Loucy (cell line): ENCODE measurements around the gene GABBR2.

Experiments
- EZH2phosphoT487 ChIP-seq: fragments of 200-600 bp; IDR thresholded peaks from 2 replicates; pipeline ENCODE4 v1.6.1; 2018; ENCODE audit warnings: antibody characterized with exemption, mild to moderate bottlenecking, moderate library complexity, borderline replicate concordance
- TF ChIP-seq, protein P1 (sequence below): fragments of 200-600 bp; sonication (generic); conservative IDR thresholded peaks from 2 replicates; pipeline ENCODE4 v1.5.1; 2014; ENCODE audit warnings: mild to moderate bottlenecking, antibody characterized with exemption, low read length

DNA sequence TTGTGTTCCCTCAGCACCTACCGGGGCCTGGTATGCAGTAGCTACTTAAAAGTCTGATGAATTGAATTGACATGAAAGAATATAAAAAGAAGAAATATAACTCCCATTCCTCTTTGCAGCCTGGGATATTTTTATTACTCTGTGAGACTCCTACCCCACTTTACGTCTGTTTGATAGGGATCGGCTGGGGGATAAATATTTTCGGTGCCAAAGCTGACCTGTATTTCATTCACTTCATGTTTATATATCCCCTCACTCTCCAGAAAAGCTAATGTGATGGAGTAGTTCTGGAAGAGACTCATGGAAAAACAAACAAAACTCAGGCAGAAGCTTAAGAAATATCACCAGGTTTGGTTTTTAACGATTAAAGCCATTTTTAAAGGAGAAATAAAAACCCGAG lies 345.1 kb downstream of the GABBR2 start:
- TF ChIP-seq, protein P1, sequence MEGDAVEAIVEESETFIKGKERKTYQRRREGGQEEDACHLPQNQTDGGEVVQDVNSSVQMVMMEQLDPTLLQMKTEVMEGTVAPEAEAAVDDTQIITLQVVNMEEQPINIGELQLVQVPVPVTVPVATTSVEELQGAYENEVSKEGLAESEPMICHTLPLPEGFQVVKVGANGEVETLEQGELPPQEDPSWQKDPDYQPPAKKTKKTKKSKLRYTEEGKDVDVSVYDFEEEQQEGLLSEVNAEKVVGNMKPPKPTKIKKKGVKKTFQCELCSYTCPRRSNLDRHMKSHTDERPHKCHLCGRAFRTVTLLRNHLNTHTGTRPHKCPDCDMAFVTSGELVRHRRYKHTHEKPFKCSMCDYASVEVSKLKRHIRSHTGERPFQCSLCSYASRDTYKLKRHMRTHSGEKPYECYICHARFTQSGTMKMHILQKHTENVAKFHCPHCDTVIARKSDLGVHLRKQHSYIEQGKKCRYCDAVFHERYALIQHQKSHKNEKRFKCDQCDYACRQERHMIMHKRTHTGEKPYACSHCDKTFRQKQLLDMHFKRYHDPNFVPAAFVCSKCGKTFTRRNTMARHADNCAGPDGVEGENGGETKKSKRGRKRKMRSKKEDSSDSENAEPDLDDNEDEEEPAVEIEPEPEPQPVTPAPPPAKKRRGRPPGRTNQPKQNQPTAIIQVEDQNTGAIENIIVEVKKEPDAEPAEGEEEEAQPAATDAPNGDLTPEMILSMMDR: no peak
- TF ChIP-seq EZH2phosphoT487: no peak
